OCI-LY7 (cell line): ENCODE data around the gene ITGA8. TPM values are rescaled to one million over a fixed set of nuclear protein-coding genes. Genes with fewer than 3 reads are reported as not detected.

Experiments used
- BruUV-seq: library from RNA; stranded (reverse); fragments of 400-500 nt; replicated peaks from 2 replicates; lab custom pipeline; 2021; lab: Mats Ljungman, UMichigan
- CTCF ChIA-PET: fragments of 300-600 bp; sonication (Branson Sonifier 250); formaldehyde crosslinking; loops from one replicate; lab custom pipeline; 2022; ENCODE audit warnings: antibody characterized with exemption; ENCODE audit not compliant: unreplicated experiment; lab: Charles Lee
- POLR2A ChIA-PET: fragments of 300-600 bp; sonication (Branson Sonifier 250); formaldehyde crosslinking; loops from one replicate; lab custom pipeline; 2022; ENCODE audit warnings: antibody characterized with exemption; lab: Charles Lee
- DNase-seq: peaks from one replicate; pipeline ENCODE4 v3.0.0-alpha.2; 2015; ENCODE audit warnings: low spot score
- H2AFZ ChIP-seq: fragments of 200-600 bp; sonication (generic), shearing (Covaris generic); 2 replicates; pipeline ENCODE4 v1.6.1; 2014; ENCODE audit warnings: mild to moderate bottlenecking, antibody characterized with exemption, low read length, moderate library complexity
- H3K27ac ChIP-seq: fragments of 200-600 bp; sonication (generic); 2 replicates; pipeline ENCODE4 v1.5.1; 2014; ENCODE audit warnings: mixed run types, low read depth, mild to moderate bottlenecking, moderate library complexity, low read length, inconsistent platforms; ENCODE audit not compliant: poor library complexity, severe bottlenecking
- H3K36me3 ChIP-seq: fragments of 200-600 bp; sonication (generic); 2 replicates; pipeline ENCODE4 v1.6.1; 2014; ENCODE audit warnings: mild to moderate bottlenecking, antibody characterized with exemption, low read length, moderate library complexity, mixed read lengths; ENCODE audit not compliant: insufficient read depth
- H3K4me1 ChIP-seq: fragments of 200-600 bp; sonication (generic); 2 replicates; pipeline ENCODE4 v1.5.1; 2014; ENCODE audit warnings: mild to moderate bottlenecking, low read length; ENCODE audit not compliant: insufficient read depth, poor library complexity, severe bottlenecking
- H3K4me2 ChIP-seq: fragments of 200-600 bp; sonication (generic); 2 replicates; pipeline ENCODE4 v1.6.1; 2014; ENCODE audit warnings: mild to moderate bottlenecking, low read length
- H3K4me3 ChIP-seq: fragments of 200-600 bp; sonication (generic); 2 replicates; pipeline ENCODE4 v1.5.1; 2014; ENCODE audit warnings: mild to moderate bottlenecking, low read depth, low read length; ENCODE audit not compliant: poor library complexity, severe bottlenecking
- H3K79me2 ChIP-seq: fragments of 200-600 bp; sonication (generic); 2 replicates; pipeline ENCODE4 v1.6.1; 2016; ENCODE audit warnings: low read depth, mild to moderate bottlenecking, low read length, moderate library complexity, mixed read lengths; ENCODE audit not compliant: insufficient read depth
- H3K9me2 ChIP-seq: fragments of 200-600 bp; sonication (generic); 2 replicates; pipeline ENCODE4 v1.6.1; 2016; ENCODE audit warnings: mild to moderate bottlenecking, low read length, mixed read lengths; ENCODE audit not compliant: insufficient read depth
- H3K9me3 ChIP-seq: fragments of 200-600 bp; sonication (generic); 2 replicates; pipeline ENCODE4 v1.6.1; 2014; ENCODE audit warnings: mild to moderate bottlenecking, mixed run types, low read length, mixed read lengths
- H4K20me1 ChIP-seq: fragments of 200-600 bp; sonication (generic); 2 replicates; pipeline ENCODE4 v1.6.1; 2014; ENCODE audit warnings: mild to moderate bottlenecking, antibody characterized with exemption, low read length, moderate library complexity, mixed read lengths; ENCODE audit not compliant: insufficient read depth
- EZH2phosphoT487 ChIP-seq: fragments of 200-600 bp; sonication (generic); IDR thresholded peaks from 2 replicates; pipeline ENCODE4 v1.6.1; 2018; ENCODE audit warnings: low read depth, borderline replicate concordance, mild to moderate bottlenecking, mixed run types, antibody characterized with exemption, low read length, moderate library complexity, mixed read lengths
- intact Hi-C: fragments of 100-400 bp; cut with micrococcal nuclease; formaldehyde crosslinking; loops from one replicate; pipeline ENCODE4 v1.10.0; 2022; ENCODE audit not compliant: unreplicated experiment
- total RNA-seq, 2 experiments: library from RNA; depleted of rRNA in 1 of 2; stranded (reverse); fragments of >200 nt in 1 of 2; shearing (Covaris generic) in 1 of 2; gene quantifications; 2 replicates each; pipeline ENCODE4 v1.2.3, GENCODE V29; 2014 to 2022
- TF ChIP-seq, protein P1 (sequence below): fragments of 200-600 bp; sonication (generic); conservative IDR thresholded peaks from 2 replicates; pipeline ENCODE4 v1.5.1; 2014; ENCODE audit warnings: mild to moderate bottlenecking, antibody characterized with exemption, low read length, moderate library complexity, mixed read lengths

The ITGA8 gene
- total RNA-seq, 2 experiments from 2014 or later: not detected

DNA sequence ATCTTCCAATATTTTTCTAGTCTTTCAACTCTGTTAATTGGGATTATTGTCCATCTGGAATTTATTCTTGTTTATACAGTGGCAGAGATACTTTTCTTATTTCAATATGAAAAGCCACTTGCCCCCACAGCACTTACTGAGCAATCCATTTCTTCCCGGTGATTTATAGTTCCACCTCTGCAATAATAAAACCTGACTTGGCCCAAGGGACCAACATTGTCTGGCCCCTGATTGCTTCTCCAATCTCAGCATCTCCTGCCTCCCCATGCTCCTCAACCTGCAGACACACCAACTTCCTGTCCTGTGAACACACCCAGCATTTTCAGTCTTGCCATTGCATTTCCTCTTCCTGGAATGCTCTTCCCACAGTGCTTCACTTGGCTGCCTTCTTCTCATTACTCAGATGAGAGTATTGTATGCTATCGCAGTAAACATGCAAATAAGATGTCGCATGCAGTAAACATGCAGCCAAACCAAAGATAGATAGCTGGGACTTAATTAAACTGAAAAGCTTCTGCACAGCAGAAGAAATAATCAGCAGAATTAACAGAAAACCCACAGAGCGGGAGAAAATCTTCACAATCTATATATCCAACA lies 19.5 kb downstream of the ITGA8 start:
- Histone ChIP-seq H3K4me3 (no peak overlapping the region), H3K9me2 (no peaks in the 10 kb centered on the region), H4K20me1 (no peaks in the 10 kb centered on the region), H3K27ac (no peak overlapping the region), H2AFZ (no peak overlapping the region), H3K9me3 (no peaks in the 10 kb centered on the region), H3K4me2 (no peak overlapping the region), H3K36me3 (no peaks in the 10 kb centered on the region), H3K4me1 (no peaks in the 10 kb centered on the region), H3K79me2 (no peaks in the 10 kb centered on the region)
- ChIA-PET POLR2A (no interaction called here), CTCF (no interaction called here)
- no TSS peak for BruUV-seq
- DNase-seq: no peak
- TF ChIP-seq, protein P1, sequence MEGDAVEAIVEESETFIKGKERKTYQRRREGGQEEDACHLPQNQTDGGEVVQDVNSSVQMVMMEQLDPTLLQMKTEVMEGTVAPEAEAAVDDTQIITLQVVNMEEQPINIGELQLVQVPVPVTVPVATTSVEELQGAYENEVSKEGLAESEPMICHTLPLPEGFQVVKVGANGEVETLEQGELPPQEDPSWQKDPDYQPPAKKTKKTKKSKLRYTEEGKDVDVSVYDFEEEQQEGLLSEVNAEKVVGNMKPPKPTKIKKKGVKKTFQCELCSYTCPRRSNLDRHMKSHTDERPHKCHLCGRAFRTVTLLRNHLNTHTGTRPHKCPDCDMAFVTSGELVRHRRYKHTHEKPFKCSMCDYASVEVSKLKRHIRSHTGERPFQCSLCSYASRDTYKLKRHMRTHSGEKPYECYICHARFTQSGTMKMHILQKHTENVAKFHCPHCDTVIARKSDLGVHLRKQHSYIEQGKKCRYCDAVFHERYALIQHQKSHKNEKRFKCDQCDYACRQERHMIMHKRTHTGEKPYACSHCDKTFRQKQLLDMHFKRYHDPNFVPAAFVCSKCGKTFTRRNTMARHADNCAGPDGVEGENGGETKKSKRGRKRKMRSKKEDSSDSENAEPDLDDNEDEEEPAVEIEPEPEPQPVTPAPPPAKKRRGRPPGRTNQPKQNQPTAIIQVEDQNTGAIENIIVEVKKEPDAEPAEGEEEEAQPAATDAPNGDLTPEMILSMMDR: no peak
- no peak for TF ChIP-seq EZH2phosphoT487
- intact Hi-C loops: no loop called here

DNA sequence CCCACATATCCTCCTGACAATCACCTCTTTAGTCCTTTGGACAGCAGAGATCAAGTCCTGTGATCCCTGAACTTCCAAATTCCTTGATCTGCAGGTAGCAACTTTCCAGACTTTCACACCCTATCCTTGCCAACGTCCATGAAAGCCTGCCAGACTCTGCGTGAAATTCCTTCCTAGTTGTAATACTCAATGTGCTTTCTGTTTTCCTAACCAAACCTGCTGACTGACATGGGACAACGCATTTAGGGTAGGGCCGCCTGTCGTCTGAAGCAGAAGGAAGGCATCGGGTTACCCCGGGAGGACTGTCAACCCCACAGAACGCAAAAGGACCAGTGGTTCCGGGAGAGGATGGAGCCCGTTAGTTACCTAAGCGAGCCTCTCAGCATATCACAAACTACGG lies 23.9 kb downstream of the ITGA8 start:
- TF ChIP-seq, protein P1: no peak
- no peaks in the 10 kb centered on the region for H3K9me3 ChIP-seq
- no peaks in the 10 kb centered on the region for H3K4me1 ChIP-seq
- BruUV-seq: no TSS peak
- H2AFZ ChIP-seq: no peak overlapping the region
- H3K79me2 ChIP-seq: no peaks in the 10 kb centered on the region
- H3K36me3 ChIP-seq: no peaks in the 10 kb centered on the region
- no peaks in the 10 kb centered on the region for H4K20me1 ChIP-seq
- intact Hi-C loops: no loop called here
- H3K9me2 ChIP-seq: no peaks in the 10 kb centered on the region
- ChIA-PET POLR2A (no interaction called here), CTCF (no interaction called here)
- no peak overlapping the region for H3K4me3 ChIP-seq
- H3K27ac ChIP-seq: no peak overlapping the region
- H3K4me2 ChIP-seq: no peak overlapping the region
- DNase-seq: no peak

DNA sequence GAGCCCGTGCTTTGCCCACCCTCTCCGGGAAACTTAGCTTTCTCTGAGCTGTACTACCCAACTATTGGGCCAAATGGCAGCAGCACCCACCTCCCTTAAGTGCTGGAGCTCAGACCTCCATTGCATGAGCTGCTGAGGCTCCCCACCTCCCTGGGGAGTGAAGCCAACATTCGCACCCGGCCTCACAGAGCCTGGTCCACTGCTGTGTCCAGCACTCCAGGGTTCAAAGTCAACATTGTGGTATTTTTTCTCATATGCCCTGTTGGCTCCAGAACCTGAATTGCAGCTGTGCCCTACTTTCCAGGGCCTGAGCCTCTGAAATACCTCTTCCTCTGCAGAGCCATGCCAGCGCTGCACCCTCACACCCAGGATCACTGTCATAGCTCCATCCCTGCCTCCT lies 29.7 kb downstream of the ITGA8 start:
- H3K9me3 ChIP-seq: no peaks in the 10 kb centered on the region
- intact Hi-C loops: no loop called here
- ChIA-PET CTCF (no interaction called here), POLR2A (interaction anchor here (0.6 kb wide), 1 partner anchor 75 kb away, joined by 4 read pairs; no protein-coding TSS in a partner anchor)
- H4K20me1 ChIP-seq: no peaks in the 10 kb centered on the region
- H3K27ac ChIP-seq: no peak overlapping the region
- no peaks in the 10 kb centered on the region; the same call in 1 of the 2 replicates for H3K9me2 ChIP-seq
- TF ChIP-seq, protein P1: no peak
- TF ChIP-seq EZH2phosphoT487: no peak
- no peak overlapping the region for H3K4me2 ChIP-seq
- H2AFZ ChIP-seq: no peak overlapping the region
- no peak for DNase-seq
- BruUV-seq: no TSS peak
- no peaks in the 10 kb centered on the region for H3K79me2 ChIP-seq
- no peaks in the 10 kb centered on the region for H3K4me1 ChIP-seq
- H3K4me3 ChIP-seq: no peak overlapping the region
- no peaks in the 10 kb centered on the region for H3K36me3 ChIP-seq
